Endometrial microvascular endothelial cells (primary cell): ENCODE results near the gene HTT. TPM values are rescaled to one million over a fixed set of nuclear protein-coding genes. Genes with fewer than 3 reads are reported as not detected.

Experiments
- in situ Hi-C: cut with HindIII; loops from 2 replicates; pipeline ENCODE4 v1.10.0; 2017; ENCODE audit warnings: low sequenced_read_pairs, low pct_unique_long_range_greater_than_20kb; ENCODE audit errors: inconsistent ontology term
- total RNA-seq: library from RNA; depleted of rRNA; stranded (reverse); fragments of >200 nt; gene quantifications from one replicate; pipeline ENCODE4 v1.2.3, GENCODE V29; 2015; ENCODE audit errors: inconsistent ontology term

The HTT gene
- total RNA-seq, 1 donor from 2014 or later = 36.3 TPM

DNA sequence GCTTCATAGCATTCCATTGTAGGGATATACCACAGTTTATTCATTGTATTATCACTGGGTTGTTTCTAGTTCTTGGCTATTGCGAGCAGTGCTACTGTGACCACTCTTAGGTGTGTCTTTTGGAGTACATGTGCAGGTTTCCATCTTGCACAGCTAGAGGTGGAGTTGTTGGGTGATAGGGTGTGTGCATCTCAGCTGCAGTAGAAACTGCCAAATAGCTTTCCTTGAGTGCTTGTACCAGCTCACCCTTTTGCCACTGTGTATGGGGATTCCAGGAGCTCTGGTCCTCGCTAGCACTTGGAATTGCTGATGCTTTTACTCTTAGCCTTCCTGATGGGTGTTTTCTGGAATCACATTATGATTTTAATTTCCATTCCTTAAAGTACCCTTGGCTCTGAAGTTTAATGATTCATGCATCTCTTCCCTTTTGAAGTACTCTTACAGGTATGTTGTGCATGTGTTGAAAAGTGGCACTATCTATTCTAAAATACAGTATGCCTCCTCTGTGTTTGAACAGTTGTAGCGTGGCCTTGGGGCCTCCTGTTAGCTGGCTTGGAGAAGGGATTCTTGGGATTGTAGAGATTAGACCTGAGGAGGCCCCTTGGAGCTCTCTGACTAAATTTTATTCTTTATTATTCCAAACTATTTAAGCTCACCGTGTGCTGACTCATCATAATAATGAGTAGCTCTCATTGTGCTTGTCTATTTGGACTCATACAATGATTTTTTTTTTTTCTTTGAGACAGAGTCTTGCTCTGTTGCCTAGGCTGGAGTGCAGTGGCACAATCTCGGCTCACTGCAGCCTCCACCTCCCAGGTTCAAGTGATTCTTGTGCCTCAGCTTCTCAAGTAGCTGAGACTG, 38.4 kb downstream of the HTT start:
- in situ Hi-C loops = no loop called here

DNA sequence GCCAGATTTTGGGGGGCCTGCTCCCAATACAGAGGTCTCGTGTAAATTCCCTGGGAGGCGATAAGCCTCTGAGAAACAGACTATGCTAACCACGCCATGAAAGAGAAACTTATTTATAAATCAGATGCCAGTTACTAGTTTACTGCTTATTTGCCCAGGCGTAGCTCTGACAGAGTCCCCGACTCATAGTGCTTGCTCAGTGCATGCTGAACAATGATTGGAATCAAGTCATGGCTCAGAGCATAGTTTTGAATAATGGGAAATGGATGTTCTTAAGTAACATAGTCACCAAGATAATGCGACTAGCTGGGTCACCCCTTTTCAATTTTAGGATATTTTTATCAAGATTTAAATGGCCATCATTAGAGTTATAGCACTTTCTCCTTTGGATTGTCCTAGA, 39.9 kb downstream of the HTT start:
- in situ Hi-C loops = no loop called here

DNA sequence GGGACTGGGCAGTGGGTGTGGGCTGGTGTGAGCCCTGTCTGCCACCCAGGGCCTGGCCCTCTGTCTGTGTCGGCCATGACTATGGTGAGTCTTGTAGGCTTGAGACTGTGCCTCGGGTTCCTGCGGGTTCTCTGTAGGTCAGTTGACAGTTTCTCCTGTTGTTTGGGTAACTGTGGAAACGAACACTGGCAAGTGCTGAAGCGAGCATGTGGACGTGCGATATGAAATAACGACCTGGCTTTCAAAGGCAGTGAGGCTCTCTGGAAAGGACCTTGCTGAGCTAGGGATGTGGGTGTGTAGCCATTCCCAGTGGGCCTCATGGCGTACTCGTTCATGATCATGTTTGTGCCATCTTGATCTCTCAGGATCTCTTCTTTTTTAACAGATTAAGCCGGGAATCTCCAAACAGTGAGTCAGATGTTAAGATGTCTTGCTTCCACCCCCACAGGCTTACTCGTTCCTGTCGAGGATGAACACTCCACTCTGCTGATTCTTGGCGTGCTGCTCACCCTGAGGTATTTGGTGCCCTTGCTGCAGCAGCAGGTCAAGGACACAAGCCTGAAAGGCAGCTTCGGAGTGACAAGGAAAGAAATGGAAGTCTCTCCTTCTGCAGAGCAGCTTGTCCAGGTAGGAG, 41.3 kb downstream of the HTT start:
- in situ Hi-C loops = no loop called here

DNA sequence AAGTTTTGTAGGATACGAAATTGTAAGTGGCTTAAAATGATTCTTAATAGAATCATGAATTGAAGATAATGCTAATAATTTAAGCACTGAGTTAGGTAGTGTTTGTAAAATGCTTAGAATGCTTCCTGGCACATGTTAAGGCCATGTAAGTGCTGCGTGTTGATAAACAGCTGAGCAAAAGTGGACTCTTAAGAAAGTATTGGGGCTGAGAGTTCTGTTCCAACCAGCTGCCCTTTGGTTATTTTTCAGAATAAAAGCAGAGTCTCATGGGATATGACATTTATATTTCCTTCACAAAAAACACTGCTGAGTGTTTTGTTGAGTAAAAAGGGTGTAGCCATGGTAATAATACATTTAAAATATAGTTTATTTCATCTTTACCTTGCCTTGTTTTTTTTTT, 42.5 kb downstream of the HTT start:
- in situ Hi-C loops = no loop called here

DNA sequence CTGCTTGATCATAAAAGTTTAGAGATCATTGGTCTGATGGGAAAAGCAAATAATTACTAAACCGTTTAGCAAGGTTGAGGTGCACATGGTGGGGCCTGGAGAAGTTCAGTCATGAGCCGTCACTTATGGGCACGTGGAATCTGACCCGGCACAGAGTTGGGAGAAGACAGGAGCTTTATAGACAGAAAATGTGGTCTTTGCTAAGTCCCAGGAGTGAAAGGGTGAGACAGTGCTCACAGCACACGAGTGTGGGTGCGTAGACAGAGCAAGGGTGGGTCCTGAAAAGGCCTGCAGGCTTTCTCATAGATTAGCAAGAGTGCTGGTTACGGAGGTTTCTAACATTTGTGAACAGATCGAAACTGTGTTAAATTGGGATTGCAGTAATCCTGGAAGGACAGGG, 43.8 kb downstream of the HTT start:
- in situ Hi-C loops = no loop called here

DNA sequence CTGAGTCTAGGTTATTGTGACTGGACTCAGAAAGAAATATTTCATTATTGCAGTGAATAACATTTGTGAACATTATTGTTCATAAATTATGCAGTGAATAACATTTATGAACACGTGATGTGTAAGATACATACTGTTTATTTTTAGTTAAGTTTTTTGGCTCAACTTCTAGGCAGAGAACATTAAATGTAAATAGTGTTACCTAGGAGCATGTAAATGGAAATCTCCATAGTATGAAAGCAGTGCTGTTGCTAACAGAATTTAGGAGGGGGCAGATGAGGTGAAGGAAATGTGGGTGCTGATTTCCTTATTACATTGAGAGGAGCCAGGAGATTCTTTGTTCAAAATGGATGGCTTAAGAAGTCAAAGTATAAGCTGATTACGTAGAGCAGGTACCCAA, 45.0 kb downstream of the HTT start:
- in situ Hi-C loops = no loop called here

DNA sequence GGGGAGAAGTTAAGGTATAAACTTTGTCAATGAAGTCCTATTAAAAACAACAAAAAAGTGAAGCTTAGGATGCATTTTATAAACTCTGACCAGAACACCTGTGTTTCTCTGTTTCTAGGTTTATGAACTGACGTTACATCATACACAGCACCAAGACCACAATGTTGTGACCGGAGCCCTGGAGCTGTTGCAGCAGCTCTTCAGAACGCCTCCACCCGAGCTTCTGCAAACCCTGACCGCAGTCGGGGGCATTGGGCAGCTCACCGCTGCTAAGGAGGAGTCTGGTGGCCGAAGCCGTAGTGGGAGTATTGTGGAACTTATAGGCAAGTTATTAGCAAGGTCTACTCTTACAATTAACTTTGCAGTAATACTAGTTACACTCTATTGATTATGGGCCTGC, 46.6 kb downstream of the HTT start:
- in situ Hi-C loops = no loop called here

DNA sequence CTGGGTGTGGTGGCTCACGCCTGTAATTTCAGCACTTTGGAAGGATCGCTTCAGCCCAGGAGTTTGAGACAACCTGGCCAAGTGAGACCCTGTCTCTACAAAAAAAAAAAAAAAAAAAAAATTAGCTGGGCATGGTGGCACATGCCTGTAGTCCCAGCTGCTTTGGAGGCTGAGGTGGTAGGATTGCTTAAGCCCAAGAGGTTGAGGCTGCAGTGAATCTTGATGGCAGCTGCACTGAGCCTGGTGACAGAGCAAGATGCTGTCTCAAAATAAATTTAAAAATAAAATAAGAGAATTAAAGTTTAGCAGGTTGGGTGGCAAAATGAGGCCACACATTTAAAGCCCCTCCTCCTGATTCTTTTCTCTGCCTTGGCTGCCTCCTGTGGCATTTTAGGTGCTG, 47.1 kb downstream of the HTT start:
- in situ Hi-C loops = no loop called here

DNA sequence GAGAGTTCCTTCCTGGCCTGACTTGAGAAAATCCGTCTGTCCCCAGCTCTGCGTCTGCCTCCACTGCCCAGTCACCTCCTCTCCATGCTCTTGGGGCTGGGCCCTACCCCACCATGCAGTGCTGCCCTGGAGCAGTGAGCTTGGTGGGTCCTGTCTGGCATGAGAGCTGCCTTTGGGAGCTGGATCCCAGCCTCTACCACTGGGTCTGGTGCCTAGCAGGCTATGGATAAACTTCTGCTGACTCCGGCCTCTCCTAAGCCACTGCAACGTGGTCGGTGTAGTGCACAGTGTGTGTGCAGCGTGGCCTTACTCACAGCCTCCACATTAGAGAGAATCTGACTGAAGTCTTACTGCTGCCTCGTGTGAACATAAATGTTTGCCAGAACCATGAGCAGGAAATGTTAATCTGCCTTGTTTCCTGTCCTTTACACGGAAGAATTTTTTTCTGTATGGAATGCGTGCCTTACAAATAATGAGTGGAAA, 47.6 kb downstream of the HTT start:
- in situ Hi-C loops = no loop called here

DNA sequence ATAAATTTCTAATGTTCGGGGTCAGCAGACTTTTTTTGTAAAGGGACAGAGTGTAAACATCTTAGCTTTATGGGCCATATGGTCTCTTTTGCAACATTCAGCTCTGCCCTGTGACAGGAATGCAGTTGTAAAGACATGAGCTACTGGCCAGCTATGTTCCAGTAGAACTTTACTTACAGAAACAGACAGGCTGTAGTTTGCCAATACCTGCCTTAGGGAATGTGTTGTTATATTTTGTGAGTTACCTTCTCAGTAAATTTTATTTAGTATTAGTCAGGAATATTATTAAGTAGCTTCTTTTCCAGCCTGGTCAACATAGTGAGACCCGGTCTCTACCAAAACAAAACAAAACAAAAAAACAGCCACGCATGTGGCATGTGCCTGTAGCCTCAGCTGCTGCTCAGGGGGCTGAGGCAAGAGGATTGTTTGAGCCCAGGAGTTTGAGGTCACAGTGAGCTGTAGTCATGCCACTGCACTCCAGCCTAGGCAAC, 48.7 kb downstream of the HTT start:
- in situ Hi-C loops = no loop called here

DNA sequence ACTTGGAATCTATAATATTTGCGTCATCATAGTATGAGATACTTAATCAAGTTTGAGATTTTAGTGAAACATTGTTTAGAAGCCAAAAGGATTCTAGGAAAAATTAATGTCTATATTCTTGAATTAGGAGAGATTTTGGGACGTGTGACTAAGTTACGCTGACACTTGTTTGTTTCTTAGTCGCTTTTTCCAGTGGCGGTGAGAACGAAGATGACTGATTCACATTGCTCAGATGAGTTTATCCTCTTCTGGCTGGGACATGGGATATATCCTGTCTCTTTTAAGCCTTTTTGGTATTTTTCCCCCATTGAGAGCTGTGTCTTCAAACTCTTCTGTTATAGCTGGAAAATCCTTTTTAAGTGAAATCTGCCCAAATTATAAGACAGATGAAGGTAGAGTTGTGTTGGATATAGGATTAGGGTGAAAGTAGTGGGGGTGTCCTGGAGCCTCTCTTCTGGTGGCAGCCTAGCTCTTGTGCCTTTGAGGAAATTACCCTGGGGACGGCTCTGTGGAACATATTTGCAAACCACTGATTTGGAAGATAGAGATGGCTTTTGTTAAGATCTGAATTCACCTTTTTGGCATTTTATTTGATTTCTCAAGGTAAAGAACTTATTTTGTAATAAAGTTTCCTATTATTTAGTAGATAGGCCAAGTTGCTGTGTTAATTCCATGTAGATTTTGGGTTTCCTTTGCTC, 49.7 kb downstream of the HTT start:
- in situ Hi-C loops = no loop called here

DNA sequence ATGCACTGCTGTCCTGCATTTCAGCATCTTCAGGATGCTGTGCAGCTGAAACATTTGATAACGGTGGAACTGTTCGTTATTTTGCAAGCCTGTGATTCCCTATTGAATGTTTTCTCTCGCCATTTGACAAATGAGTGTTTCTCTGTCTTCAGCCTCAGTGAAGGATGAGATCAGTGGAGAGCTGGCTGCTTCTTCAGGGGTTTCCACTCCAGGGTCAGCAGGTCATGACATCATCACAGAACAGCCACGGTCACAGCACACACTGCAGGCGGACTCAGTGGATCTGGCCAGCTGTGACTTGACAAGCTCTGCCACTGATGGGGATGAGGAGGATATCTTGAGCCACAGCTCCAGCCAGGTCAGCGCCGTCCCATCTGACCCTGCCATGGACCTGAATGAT, 52.6 kb downstream of the HTT start:
- in situ Hi-C loops = no loop called here

DNA sequence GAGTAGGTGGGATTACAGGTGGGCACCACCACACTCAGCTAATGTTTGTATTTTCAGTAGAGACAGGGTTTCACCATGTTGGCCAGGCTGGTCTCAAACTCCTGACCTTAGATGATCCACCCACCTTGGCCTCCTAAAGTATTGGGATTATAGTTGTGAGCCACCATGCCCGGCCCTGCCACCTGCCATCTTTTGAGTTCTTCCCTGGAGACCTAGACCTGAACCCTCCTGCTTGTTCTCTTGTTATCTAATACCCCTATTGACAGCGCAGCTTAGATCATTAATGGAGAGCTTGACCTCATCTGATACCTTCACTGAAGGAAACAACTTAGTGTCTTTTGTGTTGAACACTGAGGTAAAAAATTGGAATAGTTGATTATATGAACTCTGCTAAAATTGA, 53.6 kb downstream of the HTT start:
- in situ Hi-C loops = no loop called here

DNA sequence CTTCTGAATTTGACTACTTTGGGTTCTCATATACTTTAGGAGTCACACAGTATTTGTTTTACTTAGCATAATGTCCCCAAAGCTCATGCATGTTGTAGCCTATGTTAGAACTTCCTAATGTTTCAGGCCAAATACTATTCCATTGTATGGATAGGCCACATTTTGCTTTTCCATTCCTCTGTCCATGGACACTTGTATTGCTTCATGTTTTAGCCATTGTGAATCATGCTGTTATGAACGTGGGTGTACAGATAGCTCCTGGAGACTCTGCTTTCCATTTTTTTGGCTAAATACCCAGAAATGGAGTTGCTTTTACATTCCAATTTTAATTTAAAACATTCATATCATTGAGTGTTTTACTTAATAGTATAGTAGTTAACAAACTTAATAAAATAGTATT, 54.5 kb downstream of the HTT start:
- in situ Hi-C loops = no loop called here

DNA sequence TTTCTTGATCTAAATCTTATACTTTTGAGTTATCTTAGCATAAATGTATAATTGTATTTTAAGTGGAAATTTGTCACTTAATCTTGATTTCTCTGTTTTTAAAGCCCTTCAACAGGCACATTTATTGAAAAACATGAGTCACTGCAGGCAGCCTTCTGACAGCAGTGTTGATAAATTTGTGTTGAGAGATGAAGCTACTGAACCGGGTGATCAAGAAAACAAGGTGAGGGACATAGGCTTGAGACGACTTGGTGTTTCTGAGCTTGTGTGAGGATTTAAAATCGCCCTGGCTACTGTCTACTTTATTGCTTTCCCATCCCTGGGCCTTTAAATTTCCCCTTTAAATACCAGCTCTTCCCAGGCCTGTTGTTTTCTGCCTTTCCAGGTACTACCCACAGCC, 55.7 kb downstream of the HTT start:
- in situ Hi-C loops = no loop called here

DNA sequence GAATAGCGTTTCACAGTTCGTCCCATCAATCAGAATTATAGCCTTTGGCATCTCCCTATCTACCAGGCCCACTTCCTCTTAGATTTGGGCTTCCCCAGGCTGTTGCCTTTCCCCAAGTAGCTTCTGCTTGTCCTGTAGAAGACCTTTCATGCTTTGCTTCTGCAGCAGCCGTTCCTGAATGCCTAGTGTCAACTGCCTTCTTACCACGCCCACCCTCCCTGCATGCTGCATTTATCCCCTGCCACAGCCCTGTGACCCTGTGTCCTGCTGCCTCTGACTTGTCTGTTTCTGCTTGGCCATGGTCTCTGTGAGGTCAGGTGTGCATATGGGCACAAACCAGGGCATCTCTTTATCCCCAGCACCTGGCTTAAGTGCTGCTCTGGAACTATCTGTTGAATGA, 56.3 kb downstream of the HTT start:
- in situ Hi-C loops = no loop called here

DNA sequence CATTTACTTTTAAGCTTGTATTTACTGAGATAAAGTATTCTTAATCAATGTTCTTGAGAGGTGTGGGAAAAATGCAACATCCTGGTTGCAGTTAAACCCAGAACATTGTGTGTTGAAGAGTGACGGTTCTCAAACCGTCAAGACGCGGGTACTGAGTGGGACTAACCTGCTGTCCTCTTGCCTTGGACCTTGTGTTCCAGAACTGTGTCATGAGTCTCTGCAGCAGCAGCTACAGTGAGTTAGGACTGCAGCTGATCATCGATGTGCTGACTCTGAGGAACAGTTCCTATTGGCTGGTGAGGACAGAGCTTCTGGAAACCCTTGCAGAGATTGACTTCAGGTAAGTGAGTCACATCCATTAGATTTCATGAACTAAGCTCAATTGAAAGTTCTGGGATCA, 59.7 kb downstream of the HTT start:
- in situ Hi-C loops = no loop called here

DNA sequence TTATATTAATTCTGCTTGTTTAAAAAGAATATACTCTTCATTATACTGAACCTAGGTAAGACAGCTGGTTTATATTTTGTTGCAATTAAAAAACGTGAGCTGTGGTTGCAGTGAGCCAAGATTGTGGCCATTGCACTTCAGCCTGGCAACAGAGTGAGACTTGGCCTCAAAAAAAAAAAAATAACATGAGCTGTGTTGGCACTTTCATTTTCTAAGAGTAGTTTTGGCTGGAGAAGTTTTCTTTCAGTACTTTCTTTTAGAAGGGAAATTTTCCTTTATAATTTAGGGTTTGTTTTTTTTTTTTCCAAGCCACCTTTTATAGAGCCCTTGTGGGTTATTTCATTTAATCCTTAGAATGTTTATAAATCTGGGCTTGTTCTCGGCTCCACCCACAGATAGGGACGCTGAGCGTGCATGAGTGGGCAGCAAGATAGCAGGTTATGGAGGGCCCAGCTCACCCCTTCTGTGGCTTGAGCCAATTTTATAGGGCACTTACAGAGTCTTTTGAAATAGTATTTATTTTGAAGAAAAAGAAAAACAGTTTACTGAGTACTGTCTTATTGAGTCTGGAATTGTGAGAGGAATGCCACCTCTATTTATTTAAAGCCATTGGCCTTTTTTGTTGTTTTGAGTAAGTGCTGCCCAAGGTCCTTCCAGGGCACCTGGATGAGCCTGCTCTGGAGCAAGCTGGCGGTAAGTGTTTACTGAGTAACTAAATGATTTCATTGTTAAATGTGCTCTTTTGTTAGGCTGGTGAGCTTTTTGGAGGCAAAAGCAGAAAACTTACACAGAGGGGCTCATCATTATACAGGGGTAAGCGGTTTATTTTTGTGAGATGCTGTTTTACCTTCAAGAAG, 60.9 kb downstream of the HTT start:
- in situ Hi-C loops = no loop called here

DNA sequence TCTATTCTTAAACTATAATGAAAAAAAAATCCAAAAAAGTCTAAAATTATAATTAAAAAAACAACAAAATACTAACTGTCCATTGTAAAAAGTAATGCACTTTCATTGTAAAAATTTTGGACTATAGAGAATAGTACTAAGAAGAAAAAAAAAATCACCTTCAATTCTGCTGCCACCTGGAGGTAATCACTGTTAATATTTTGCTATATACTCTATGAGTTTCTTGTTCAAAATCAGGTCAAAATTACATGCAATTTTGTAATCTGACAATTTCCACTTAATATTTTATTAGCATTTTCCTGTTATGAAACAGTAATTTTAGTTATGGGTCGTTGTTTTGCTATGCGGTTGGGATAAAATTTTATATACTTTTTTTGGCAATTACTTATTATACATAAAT, 62.0 kb downstream of the HTT start:
- in situ Hi-C loops = no loop called here
